Stimulated activated CD8-positive, alpha-beta memory T cell treated with anti-CD3 and anti-CD28 coated beads, Interleukin-4, amount 100 ng/mL, for 4 hours (primary cell): ENCODE measurements around the gene ABHD2.

Source experiments
- DNase-seq, 2 donors: peaks; one replicate each; pipeline ENCODE4 v3.0.0-alpha.2; 2020; ENCODE audit warnings: low read depth in 2 of 2, low spot score in 1 of 2

Gene ABHD2

DNA sequence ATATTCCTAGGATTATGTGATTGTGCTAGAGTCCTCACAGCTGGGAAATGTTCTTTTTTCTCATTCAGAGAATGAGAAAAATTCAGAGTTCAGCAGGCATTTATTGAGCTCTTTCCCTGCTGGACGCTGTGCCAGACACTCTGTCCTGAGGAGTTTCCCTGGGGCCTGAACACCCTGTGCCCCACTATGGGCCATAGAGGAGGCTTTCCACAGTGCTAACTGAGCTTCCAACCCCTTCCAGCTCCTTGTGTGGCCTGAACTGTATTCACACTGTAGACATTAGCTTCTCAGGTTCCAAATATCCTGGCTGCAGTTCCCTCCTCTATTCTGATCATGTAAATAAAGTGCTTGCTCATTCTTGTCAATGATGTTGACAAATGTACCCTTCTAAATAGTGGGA lies 10.0 kb downstream of the ABHD2 start:
- DNase-seq = no peak

DNA sequence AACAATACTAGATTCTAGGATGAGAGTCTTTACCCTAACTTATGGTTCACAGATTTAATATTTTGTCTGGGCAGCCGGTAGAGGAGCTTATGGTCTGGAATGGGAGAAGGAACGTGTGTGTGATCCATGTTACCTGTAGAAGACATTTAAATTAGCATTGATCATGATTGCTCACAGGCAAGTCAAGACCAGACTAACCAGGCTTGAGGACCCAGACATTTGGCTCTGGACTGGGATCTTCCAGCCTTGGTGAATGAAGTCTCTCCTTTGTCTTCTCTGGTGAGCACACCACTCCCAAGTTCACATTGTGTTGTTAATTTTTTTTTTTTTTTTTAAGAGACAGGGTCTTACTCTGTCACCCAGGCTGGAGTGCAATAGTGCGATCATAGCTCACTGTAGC lies 11.7 kb downstream of the ABHD2 start:
- no peak for DNase-seq

DNA sequence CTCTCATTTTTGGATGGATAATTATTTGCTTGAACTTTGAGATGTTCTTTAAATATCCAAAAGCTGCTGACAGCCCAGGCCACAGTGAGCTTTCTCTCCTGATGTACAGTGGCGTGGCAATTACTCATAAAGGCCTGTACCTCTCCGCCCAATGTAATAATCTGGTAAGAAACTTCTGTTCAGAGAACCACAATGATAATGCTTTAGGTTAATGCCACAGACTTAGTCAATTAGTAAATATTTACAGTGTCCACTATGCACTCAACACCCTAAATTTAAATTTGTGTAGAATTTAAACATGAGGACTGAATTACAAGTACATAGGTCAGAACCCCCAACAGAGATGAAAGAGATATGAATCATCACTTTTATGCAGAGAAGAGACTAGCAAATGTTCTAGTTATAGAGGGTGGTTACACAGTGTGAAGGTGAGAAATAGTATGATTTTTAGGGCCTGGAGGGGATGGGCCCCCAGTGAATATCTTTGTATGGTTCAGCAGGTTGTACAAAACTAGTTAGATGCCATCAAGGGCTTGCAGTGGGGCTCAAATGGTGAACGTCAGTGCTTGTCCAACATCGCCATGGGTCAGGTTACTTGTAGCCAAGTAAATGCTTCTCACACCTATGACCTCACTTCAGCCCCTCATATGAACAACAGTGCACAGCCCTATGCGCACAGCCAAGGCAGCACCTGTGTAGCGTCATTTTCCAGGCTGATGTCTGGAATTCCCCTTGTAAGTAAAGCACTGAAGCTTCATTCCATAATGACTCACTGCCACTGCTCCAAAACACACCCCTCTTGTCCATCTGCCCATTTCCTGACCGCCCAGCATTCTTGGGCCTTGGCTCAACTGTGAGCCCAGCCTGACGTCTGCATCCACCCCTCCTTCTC lies 13.3 kb downstream of the ABHD2 start:
- DNase-seq = no peak

DNA sequence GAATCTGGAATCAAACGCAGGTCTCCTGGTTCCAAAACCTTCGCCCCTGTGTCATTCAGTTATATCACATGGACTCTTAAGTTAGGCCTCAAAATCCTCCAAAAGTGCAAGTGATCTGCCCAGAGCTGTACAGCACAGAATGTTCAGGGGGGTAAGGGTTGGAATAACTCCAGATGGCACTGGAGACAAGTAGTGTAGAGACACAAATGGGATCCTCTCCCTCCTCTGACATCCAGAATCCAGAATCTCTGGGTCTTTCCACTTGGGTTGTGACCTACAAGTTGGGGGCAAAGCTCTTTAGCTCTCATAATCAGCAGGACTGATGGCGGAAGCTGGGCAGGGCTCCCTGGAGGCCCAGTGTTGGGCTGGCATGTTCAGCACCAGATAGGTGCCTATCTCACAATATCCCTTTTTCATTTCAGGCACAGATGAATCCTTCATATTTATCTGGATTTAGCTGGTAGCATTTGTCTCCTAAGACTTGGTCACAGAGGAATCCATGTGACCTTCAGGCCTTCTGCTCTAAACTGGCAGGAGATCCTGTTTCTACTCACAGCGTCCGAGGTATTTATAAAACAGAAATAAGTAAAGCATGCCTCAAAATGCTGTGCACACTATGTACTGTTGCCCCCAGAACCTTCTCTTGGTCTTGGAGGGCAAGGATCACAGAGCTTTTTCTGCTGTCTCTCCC lies 15.4 kb downstream of the ABHD2 start:
- DNase-seq = no peak

DNA sequence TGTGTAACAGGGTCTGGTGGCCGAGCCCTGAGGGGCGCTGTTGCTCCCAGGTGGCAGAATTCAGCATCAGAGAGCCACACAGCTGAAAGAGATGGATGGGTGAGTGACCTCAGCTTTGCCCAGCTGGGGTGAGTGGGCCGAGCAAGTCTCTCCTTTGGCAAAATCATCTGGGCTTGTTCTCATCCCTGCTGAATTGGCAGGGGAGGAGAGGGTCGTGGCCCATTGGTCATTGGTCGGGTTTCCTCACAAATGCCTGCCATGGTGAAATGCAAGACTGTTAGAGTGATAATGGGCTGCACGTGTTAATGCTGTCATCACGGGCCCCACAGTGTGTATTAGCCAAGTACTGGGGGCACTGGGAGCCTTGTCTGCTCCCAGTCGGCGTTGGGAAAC lies 15.9 kb downstream of the ABHD2 start:
- no peak for DNase-seq

DNA sequence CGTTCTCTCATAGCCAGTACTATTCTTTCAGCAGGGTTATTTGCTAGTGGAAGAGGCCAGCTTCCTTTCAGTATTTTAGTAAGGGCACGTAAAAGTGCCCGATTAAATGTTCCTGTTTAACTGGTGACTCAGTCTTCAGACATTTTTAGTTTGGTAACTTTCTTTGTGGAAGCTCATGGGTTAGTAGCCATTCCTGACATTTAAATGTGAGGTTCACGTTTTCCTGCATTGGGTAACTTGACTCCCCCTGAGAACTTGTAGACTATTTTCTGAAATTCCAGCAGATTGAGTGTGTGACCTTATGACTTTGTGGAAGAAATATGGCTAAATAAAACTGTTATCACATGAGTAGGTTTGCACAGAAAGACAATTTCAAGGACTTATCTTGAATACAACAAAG lies 16.9 kb downstream of the ABHD2 start:
- DNase-seq = no peak

DNA sequence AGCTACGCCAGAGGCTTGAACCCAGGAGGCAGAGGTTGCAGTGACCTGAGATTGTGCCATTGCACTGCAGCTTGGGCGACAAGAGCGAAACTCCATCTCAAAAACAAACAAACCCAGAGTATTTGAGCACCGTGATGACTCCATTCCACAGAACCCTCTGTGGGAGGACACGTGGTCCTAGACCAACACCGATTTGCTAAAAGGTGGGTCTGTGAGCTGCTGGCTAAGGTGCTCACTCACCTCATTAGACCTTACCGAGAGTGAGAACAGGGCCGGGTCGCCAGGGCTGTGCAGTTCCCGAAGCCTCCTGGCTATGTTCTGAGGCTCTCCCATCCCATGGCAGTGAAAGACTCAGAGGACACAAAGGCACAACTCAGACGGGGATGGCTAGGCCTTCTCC lies 17.9 kb downstream of the ABHD2 start:
- no peak for DNase-seq

DNA sequence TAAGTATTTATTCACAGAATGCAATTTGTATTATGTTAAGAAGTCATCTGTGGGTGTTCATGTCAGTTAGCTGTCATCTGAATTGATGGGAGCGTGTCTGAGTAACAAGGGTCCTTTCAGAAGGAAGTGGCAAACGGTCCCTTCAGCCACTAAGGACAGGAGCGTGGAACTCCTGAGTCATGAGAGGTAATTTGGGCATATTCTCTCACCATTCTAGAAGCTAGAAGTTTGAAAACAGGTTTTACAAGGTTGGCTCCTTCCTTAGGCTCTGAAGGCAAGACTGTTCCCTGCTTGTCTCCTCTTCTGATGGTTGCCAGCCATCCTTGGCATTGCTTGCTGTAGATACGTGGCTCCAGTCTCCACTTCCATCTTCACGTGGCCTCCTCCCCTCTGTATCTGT lies 19.7 kb downstream of the ABHD2 start:
- DNase-seq = no peak

DNA sequence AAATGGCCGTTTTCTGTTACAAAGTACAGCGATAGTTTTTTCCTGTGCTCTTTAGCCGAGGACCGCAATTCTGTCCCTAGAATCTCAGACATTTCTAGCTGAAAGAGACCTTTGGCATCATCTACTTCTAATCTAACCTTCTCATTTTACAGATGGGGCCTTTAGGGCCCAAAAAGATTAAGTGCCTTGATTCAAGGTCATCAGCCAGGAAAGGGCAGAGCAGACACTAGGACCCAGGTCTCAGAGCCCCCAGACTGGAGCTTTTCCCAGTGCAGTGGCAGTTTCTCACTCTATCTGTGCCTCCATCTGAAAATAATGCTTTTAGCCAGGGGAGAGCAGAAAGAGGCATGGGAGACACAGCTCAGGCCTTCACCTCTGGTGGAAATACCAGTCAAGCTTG lies 20.6 kb downstream of the ABHD2 start:
- DNase-seq = no peak

DNA sequence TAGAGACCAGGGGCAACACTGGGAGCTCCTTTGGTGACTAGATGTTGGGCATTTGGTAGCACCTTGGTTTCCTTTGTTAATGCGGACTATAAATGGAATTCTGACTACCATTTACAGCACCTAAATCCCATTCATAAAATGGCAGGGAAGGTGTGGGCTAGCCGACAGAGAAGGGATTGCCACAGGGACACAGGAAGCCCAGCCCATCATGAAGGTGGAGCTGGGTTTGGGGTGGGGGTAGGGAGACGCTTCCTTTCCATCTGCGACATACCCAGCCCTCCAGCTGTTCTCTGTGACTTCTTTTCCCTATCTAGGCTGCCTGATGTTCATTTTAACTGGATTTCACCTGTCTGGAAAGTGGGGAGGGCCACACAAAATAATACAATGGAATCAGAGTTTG lies 21.0 kb downstream of the ABHD2 start:
- no peak for DNase-seq

DNA sequence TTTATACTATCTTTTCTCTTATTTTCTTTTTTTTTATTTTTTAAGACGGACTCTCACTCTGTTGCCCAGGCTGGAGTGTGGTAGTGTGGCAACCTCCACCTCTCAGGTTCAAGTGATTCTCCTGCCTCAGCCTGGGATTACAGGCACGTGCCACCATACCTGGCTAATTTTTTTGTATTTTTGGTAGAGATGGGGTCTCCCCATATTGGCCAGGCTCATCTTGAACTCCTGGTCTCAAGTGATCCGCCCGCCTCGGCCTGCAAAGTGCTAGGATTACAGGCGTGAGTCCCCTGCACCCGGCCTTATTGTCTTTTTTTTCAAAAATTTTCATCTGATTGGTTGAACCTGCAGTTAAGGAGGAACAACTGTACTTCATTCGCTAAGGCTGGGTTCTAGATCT lies 21.8 kb downstream of the ABHD2 start:
- DNase-seq = no peak

DNA sequence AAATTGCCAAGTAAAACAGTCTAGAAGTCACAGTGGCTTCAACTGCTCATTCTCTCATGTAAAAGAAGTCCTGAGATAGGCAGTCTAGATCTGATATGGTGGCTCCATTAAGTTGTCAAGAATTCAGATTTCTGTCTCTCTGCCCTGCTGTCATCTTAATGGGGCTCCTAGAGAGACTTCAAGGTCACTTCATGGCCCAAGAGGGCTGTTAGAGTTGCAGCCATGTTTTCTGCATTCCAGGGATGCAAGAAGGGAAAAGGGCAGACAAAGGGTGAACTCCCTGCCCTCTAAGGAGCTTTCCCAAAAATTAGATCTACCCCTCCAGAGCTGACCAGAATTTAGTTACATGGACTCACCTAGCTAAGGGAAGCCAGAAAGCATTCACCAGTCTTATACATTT lies 23.1 kb downstream of the ABHD2 start:
- DNase-seq = no peak

DNA sequence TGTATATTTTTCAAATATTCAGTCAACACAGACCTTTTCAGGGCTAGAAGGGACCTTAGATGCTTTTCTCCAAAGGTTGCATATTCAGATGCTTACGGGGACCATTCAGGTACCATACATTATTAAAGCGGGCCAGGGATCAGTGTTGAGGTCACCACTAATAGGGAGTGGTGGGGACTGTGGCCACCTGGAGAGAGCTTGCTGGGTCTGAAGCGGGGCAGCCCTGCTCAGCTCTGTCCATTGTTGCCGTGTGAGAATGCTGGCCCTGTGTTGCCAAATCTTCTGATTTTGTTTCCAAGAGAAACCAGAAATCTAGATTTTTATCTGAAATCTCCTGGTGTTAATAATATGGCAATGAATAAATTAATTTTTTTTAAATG lies 23.7 kb downstream of the ABHD2 start:
- no peak for DNase-seq

DNA sequence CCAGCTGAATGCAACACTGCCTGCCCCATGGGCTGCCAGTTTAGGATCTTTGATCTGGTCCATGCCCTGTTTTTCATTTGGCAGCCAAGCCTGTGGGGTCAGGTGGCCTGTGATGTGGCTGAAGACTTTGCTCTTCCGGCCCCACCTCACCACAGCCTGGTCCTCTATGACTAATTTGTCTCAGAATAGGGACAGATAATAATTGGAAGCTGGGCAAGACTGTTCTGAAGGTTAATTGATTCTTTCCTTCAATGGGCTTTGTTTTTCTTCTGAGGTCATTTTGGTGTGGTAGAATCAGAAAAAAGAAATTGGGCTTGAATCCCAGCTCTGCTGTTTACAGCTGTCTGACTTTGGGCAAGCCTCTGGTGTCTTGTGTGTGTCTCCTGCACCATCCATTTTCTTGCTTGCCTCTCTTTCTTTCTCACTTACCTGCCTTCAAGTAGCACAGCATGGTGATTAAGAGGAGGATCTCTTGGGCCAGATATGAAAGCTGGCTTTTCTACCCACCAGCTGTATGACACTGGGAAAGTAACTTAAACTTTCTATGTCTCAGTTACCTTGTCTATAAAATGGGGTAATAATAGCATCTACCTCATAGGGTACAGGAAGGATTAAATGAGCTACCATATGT lies 24.2 kb downstream of the ABHD2 start:
- DNase-seq = no peak

DNA sequence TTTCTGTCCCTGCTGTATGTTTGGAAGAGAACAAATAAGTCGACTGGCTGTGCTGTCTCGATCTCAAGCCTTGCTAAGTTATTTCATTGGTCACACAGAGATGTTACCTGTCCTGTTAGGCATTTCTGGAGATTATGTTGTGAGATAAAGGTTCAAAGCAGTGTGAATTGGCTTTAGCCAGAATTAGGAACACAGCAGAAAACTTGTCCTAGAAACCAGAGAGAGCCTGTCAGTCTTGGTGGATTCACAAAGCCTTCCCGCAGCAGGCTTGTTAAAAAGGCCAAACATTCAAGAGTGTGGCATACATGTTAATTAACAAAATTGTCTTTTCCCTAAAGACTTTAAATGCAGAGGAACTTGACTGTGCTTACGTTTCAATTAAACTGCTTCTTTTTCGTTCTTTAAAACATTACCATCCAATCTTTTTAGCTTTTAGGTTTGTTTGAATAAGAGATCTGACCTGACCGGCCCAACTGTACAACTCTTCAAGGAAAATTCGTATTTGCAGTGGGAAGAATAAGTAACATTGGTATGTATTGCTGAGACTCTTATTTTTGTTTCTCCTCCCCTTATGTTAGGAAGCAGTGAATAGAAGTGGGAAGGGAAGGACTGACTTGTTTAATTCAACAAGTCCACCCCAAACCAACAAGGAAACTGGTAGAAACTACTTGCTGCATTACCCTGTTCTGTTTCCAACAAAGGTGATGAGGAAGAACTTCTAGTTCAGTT lies 25.2 kb downstream of the ABHD2 start:
- DNase-seq = no peak

DNA sequence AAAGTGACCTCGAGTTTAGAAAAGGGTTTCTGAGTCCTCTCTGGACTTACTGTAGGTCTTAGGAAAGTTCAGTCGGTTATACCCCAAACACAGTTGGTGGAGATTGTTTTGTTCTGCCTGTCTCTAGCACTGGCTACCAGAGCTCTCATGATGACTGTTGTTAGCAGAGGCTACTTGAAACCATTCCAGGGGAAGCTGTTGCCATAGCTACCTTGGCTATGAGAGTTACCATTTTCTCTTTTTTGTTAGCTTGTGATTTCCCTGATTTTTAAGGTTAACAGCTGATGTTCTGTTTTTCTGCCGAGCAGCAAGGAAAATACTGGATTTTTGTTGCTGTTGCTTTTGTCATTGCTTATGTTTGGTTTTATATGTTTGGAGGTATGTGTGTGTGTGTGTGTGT lies 26.7 kb downstream of the ABHD2 start:
- DNase-seq = no peak

DNA sequence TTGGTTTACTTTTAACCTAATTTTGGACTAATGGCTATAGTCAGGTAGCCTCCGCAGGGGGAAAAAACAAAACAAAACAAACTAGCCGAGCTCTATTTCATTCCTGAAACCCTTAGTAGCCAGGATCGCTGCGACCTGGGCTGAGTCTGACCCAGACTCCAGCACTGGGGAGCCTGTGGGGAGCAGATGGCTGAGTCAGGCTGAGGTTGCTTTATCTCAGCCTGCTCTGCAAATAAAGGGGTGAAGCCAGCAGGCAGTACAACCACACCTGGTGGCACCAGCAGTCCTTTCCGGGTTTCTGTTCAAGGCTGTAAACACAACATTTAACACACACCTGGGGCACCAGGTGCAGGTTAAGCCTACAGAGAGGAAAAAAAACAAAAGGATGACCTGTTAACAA lies 27.3 kb downstream of the ABHD2 start:
- no peak for DNase-seq

DNA sequence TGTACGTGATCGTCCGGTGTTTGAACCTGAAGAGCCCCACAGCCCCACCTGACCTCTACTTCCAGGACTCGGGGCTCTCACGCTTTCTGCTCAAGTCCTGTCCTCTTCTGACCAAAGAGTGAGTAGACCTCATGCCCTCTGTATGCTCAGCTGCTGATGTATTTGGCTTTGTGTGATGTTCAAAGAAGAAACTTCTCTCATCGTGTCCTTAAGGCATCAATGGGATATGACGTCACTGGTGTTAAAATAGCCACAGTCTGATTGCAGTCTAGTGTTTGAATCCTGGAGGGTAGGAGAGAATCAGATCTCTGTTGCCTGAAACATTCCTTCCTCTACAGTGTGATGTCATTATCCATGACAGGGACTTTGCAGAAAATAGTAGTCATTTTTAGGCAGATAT lies 28.1 kb downstream of the ABHD2 start:
- DNase-seq = no peak

DNA sequence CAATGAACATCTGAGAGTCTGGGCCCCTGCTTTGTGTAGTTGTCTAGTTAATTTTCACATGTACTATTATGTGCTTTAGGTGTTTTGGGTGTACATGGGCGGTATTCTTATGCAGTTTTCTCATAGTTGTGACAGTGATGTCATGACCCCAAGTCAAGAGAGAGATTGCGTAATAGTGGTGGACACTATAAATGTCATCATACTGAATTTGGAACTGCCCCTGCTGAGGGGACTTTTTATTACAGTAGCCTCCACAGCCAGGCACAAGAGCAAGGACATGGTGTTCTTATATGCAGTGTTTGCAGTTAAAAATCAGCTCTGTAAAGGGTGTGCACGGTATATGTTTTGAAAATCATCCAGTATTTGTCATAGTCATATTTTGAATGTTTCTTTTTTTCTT lies 29.5 kb downstream of the ABHD2 start:
- DNase-seq = no peak

DNA sequence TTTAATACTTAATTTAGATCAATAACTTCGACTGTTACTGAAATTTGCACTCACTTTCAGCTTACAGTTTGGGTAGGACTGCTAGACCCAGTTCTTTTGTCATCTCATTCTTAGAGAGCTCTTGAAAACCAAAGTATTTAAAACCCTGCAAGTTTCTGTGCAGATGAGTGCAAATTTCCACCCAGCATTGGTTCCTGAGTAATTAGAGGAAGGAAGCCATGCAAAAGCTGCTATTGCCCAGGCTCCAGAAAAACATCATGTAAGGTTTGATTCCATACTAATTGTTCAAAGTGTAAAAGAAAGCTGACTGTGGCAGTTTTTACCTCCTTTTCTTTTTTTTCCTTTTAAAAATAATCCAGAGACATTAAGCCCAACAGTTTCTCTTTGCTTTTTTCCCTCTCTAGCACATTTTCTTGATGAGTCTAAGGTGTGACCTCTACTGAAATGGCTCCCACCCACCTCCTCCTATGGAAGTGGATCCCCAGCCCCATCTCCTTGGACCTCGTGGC lies 30.3 kb downstream of the ABHD2 start:
- no peak for DNase-seq
